ENCODE data around the gene GAS2L1.

The GAS2L1 gene

DNA sequence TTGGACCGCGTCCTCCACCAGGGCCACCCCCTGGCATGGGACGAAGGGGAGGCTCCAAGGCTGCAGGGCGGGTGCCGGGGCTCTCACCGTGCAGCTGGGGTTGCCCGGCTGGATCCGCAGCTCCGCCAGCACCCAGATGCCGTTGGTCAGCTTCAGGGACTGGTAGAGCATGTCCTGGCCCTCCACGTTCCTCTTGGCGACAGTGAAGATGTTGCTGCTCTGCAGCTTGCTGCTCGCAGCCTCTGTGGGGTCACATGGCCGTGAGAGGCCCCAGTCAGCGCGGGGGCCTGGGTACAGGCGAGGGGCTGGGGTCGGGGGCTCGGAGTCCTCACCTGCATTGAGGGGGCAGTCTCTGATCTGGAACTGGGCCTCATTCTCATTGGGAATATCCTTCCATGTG, 23.8 kb downstream of the GAS2L1 start:
- no peak overlapping the region for H3K4me3 ChIP-seq (replicated peaks; ENCODE audit: insufficient read depth, low read length)
- H3K27me3 ChIP-seq (ENCODE audit: insufficient read depth, poor library complexity, severe bottlenecking), result no peaks in the 10 kb centered on the region
- TF ChIP-seq CTCF (IDR thresholded peaks at IDR 0.05; ENCODE audit: insufficient read depth, low read length), result no peak
- TF ChIP-seq POLR2AphosphoS5 (IDR thresholded peaks at IDR 0.05; ENCODE audit: low read depth), result no peak
- TF ChIP-seq SPI1 (IDR thresholded peaks at IDR 0.05; ENCODE audit: borderline replicate concordance, low read depth), result no peak
- no peak for TF ChIP-seq GABPA (IDR thresholded peaks at IDR 0.05; ENCODE audit: low read depth)
- TF ChIP-seq, protein P1, sequence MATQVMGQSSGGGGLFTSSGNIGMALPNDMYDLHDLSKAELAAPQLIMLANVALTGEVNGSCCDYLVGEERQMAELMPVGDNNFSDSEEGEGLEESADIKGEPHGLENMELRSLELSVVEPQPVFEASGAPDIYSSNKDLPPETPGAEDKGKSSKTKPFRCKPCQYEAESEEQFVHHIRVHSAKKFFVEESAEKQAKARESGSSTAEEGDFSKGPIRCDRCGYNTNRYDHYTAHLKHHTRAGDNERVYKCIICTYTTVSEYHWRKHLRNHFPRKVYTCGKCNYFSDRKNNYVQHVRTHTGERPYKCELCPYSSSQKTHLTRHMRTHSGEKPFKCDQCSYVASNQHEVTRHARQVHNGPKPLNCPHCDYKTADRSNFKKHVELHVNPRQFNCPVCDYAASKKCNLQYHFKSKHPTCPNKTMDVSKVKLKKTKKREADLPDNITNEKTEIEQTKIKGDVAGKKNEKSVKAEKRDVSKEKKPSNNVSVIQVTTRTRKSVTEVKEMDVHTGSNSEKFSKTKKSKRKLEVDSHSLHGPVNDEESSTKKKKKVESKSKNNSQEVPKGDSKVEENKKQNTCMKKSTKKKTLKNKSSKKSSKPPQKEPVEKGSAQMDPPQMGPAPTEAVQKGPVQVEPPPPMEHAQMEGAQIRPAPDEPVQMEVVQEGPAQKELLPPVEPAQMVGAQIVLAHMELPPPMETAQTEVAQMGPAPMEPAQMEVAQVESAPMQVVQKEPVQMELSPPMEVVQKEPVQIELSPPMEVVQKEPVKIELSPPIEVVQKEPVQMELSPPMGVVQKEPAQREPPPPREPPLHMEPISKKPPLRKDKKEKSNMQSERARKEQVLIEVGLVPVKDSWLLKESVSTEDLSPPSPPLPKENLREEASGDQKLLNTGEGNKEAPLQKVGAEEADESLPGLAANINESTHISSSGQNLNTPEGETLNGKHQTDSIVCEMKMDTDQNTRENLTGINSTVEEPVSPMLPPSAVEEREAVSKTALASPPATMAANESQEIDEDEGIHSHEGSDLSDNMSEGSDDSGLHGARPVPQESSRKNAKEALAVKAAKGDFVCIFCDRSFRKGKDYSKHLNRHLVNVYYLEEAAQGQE (IDR thresholded peaks at IDR 0.05; ENCODE audit: insufficient replicate concordance, low read depth), result no peak
- no peak for DNase-seq (ENCODE audit: low read depth in 1 of 2, low spot score in 1 of 2)
- no peak overlapping the region for H3K27ac ChIP-seq (replicated peaks)

DNA sequence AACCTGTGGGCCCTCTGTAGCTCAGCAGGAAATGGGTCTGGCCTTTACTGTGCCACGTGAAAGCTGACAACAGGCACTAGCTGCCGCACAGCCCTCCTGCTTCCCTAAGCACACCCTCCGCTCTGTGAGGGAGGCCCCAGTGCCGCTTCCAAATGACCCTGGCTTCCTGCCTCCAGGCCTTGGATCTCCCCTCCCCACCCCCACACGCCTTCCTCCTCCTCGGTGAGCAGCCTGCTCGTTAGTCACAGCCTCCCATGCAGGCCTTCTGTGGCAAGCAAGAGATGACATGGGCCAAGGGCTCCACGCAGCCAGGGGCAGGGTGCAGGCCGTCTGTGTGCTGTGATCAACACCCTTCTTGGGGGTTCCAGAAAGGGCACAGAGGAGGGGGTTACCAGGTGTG, 24.3 kb downstream of the GAS2L1 start:
- DNase-seq (ENCODE audit: low read depth in 1 of 2, low spot score in 1 of 2), result no peak
- no peak overlapping the region for H3K4me3 ChIP-seq (replicated peaks; ENCODE audit: insufficient read depth, low read length)
- no peak overlapping the region for H3K27ac ChIP-seq (replicated peaks)
- H3K27me3 ChIP-seq (ENCODE audit: insufficient read depth, poor library complexity, severe bottlenecking), result no peaks in the 10 kb centered on the region
- no peak for TF ChIP-seq CTCF (IDR thresholded peaks at IDR 0.05; ENCODE audit: insufficient read depth, low read length)
- TF ChIP-seq, protein P1 (IDR thresholded peaks at IDR 0.05; ENCODE audit: insufficient replicate concordance, low read depth), result no peak
- TF ChIP-seq POLR2AphosphoS5 (IDR thresholded peaks at IDR 0.05; ENCODE audit: low read depth), result no peak
- TF ChIP-seq SPI1 (IDR thresholded peaks at IDR 0.05; ENCODE audit: borderline replicate concordance, low read depth), result no peak
- TF ChIP-seq GABPA (IDR thresholded peaks at IDR 0.05; ENCODE audit: low read depth), result no peak

DNA sequence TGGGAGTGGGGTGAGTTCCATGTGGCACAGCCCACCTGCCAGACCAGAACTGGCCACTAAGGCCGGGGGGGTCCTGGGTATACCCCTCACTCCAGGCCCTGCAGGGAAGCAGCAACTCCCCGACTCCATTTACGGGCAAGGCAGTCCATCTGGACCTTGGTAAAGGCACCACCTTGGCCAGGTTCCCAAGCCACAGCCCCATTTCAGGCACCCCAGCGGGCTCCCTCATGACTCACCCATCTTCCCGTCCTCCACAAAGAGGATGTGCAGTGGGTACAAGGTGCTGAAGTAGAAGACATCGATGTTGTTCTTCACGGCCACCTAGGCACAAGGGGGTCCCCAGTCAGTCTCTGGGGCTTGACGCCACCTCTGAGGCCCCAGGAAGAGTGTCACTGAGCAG, 24.8 kb downstream of the GAS2L1 start:
- Histone ChIP-seq H3K27me3 (ENCODE audit: insufficient read depth, poor library complexity, severe bottlenecking) (no peaks in the 10 kb centered on the region), H3K27ac (replicated peaks) (no peak overlapping the region), H3K4me3 (replicated peaks; ENCODE audit: insufficient read depth, low read length) (no peak overlapping the region)
- TF ChIP-seq SPI1 (IDR thresholded peaks at IDR 0.05; ENCODE audit: borderline replicate concordance, low read depth) (no peak), POLR2AphosphoS5 (IDR thresholded peaks at IDR 0.05; ENCODE audit: low read depth) (no peak), CTCF (IDR thresholded peaks at IDR 0.05; ENCODE audit: insufficient read depth, low read length) (no peak), GABPA (IDR thresholded peaks at IDR 0.05; ENCODE audit: low read depth) (no peak)
- TF ChIP-seq, protein P1 (IDR thresholded peaks at IDR 0.05; ENCODE audit: insufficient replicate concordance, low read depth), result no peak
- no peak for DNase-seq (ENCODE audit: low read depth in 1 of 2, low spot score in 1 of 2)

Measured in HL-60 (cell line).